Measurements from ENCODE around the gene RAD18. TPM values are rescaled to one million over a fixed set of nuclear protein-coding genes. Genes with fewer than 3 reads are reported as not detected.
A peak's percentile ranks its signal among the peaks of the same experiment; 100 is the strongest.

RAD18 gene
- polyA plus RNA-seq, 12 donors: 4.3 to 12.9 (median 7.4) TPM; not detected in 1

DNA sequence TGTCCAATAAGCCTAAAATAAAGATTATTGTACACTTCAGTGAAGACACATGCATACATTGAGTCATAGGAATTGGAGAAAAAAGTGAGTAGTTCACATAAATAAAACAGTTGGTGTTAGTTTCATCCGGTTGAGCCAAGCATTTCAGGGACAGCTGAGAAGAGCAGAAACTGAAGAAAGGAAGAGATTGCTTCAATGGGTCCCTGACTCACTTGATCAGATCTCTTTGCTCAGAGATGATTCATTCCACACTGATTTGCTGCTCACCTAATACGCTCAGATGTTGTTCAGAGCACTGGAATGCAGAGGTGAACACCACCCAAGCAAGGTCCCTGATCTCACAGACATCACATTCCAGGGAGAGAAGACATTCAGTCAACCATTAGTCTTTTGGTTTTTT is 93.7 kb downstream of the RAD18 start:
- DNase-seq: no peak

DNA sequence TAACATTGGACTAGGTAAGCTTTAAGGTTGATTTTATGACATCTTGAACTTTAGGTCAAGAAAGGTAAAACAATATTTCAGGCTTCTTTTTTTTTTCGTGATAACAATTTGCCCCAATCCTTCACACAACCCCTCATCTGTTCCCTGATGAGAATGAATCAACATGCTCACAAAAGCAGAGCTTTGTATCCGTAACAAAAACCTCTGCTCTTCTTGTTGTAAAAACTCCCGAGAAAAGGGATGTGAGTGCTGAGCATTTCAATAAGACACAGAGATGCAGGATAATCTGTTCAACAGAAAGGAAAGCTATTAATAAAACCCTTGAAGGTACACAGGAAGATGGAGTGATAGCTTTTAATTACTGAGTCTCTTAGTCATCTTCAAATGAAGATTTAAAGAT is 94.3 kb downstream of the RAD18 start:
- no peak for DNase-seq

DNA sequence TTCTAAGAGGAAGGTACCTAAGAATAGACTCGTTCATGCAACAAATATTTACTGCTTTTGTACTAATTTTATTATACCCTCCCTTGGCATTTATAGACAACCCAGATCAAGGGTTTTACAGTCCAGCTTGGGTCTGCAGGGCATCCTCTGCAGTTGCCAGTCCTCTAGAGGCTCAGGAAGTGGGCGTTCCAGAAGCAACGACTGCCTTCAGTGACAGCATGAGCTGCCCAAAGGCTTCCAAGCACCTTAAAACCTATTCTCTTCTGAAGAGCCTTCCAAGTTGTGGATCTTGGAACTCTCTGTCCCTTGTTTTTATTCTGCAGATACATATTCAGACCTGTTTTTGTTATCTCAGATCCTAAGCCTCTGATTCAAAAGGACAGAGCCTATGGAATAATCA is 95.6 kb downstream of the RAD18 start:
- no peak for DNase-seq

DNA sequence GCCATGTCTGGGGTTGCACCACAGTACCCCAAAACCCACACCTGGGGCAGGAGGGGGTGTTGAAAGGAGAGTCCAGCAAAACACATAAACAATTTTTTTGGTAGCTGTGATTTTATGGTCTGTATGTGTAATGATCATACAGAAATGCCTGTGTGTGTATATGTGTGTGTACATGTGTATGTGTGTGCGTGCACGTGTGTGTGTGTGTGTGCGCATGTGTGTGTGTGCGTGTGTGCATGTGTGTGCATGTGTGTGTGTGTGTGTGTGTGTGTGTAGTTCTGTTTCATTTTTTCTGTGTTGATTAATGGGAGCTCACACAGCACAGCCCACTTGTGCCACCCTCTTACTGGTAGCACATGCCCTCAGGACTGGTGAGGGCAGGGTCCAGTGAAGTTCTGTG is 97.6 kb downstream of the RAD18 start:
- no peak for DNase-seq

DNA sequence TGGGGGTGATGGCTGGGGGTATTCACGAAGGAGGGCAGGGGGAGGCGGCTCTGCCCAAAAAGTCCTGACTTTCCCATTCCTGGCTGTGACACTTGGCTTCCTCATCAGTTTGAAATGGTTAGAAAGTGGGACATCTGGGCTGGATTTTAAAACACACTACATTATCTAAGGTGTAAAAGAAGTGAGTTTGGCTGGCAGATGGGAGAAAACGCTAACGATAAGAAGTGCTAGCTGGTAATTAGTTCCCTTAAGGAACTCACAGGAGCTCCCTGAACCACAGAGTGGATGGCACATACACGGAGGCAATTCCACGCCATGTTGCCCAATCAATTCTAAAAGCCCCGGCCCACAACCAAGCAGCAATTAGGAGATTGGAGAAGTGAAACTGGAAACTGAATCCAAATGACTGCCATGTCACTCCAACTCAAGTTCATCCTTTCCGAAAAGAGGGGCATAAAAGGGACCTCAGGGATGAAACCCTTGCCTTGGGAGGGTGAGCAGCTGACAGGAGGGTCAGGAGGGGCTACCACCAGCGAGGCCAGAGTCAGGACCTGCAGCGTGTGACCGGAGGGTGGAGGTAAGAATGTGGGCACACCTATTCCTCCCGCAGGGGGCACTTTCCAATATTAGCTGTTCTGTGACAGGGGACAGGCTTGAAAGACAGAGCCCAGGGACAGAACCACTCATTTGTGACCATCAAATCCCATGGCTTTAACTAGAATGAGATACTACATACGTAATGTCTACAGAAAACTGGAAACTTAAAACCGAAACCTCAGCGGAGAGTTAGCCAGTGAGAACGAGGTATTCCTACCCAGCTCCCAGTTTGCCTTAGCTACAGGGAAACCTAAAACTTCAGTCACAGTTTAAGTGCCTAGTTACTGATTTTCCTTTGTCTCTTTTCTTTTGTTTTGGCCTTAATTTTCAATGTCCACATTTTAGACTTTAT is 98.6 kb downstream of the RAD18 start:
- no peak for DNase-seq

DNA sequence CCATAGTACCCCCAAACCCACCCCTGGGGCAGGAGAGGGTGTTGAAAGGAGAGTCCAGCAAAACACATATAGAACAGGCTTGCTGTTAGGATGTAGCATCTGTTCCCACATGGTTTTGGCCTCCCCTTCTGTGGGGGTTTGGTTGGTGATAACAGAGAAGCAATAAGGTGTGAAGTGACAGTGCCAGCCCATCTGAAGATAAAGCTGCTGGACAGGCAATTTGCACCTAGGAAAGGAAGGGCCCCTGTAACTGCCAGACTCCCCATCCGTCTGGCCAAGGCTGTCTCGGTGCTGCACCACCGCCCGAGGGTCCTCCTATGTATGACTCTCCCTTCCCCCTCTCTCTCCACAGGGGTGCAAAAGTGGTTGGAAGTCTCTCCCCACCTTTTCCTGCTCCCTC is 99.4 kb downstream of the RAD18 start:
- no peak for DNase-seq

DNA sequence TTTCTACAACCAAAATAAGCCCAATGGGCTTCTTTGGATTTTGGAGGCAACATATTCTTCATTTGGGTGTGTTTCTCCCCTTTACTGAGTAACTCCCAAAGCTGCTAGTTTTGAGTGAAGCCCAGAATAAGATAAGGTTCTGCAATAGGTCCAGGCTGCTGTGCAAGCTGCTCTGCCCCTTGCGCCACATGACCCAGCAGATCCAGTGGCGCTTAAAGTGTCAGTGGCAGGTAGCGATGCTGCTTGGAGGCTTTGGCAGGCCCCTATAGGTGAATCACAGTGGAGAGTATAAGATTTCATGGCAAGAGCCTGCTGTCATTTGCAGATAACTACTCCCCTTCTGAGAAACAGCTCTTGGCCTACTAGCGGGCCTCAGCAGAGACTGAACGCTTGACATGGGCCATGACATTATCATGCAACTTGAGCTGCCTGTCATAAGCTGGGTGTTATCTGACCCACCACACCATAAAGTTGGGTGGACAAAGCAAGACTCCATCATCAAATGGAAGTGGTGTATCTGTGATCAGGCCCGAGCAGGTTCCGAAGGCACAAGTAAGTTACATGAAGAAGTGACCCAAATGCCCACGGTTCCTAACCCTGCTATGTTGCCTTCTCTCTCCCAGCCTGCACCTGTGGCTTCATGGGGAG is 105.4 kb downstream of the RAD18 start:
- no peak for DNase-seq

DNA sequence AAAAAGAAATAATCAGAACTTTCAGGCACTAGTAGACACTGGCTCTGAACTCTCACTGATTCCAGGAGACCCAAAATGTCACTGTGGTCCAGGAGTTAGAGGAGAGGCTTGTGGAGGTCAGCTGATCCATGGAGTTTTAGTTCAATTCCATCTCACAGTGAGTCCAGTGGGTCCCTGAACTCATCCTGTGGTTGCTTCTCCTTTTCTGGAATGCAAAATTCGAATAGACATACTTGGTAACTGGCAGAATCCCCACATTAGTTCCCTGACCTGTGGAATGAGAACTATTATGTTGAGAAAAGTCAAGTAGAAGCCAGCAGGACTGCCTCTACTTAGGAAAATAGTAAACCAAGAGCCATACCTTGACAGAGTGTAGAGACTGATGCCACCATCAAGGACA is 106.6 kb downstream of the RAD18 start:
- DNase-seq: no peak

DNA sequence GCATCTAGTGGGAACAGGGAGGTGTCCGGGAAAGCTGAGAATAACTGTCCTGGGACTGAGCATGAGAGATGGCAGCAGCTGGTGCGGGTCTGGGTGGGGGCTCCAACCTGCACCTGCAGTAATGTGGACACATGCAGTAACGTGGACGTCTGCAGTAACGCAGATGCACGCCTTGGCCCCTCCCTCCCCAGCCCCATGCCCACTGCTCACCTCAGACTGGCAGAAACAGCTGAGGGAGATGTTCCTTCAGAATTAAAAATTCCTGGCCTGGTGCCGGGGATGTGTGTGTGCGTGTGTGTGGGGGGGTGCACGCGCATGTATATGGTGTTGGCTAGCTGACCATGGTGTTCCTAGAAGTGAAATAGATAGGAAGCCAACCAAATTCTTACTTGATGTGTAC is 107.2 kb downstream of the RAD18 start:
- DNase-seq: peak; percentile 43

DNA sequence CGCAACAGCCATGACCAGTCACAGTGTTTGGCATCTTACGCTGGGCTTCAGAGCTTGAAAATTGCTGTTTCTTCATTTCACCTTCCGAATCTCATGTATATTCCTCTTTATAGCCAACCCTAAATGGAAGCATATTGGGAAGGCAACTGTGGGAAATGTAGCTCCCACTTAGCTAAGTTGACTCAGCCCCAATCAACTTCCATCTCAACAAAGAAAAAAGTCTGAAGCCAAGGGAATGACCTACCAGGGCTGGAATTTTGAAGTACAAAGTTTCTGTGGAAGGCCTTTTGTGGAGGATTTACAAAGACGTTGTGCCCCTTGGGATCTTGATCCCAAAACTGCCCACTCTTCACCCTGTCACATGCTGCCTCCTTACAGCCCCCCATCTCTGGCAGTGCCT is 108.6 kb downstream of the RAD18 start:
- DNase-seq: no peak

DNA sequence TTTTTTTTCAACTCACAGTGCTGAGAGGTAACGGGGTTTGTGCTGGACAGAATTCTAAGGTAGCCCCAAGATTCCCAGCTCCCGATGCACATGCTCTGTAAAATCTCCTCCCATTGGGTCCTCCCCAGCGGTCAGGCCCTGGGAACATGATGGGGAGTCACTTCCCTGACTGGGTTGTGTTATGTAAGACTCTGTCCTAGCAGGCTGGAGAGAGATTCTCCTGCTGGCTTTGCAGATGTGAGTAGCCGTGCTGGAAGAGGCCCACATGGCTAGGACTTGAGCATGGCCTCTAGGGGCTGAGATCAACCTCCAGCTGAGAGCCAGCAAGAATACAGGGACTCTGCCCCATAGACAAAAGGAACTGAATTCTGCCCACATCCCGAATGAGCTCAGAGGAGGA is 110.2 kb downstream of the RAD18 start:
- DNase-seq: no peak

DNA sequence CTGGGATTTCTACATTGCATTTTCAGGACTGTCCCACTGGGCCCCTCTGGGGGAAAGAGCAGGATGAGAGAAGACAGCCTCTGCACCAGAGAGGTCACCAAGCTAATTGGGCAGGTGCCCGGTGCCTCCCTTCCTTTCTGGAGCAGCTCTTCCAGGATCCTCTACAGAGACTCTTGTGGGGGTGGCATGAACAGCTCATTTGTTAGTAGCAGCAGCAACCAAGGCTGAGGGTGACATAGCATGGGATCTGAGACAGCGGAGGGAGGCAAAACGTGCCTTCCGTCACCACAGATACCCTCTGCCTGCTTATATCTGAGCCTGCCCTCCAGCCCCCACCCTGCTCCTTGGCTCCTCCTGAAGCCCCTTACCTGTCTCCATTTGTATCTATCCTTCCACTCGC is 110.8 kb downstream of the RAD18 start:
- no peak for DNase-seq

DNA sequence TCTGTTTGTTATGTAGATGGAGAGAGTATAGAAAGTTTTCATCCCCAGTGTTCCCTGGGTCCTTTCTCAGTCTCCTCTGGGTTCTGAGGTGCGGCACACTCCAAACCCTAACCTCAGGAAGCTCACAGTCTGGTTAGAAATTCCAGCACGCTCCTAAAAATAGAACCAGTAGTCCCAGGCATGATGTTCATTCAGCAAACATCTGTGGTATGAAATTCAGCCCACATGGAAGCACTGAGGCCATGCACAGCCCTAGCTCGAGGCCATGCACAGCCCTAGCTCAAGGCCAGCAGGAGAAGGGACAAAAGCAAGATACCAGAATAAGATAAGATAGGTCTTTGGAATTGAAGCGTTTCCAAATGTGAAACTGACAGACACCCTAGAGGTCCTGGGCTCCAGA is 111.6 kb downstream of the RAD18 start:
- DNase-seq: no peak

DNA sequence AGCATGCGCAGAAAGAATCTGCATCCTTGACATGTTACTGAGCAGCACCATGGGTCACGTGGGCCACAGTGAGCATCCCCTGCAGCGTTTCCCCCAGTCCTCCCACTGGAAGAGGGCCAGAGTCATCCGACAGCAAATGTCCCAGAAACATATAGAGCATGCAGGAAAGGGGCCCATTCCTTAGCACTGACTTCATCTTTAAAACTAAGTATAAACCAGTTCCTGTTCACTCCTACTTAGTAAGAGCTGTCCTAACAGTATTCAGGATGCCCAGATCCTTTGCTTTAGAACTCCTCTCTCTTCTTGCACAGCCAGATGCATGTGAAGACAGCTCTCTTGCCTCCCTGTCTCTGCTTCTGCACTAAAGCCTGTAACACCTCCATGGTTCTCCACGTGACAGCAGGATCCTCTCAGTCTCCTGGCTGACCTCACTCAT is 114.6 kb downstream of the RAD18 start:
- DNase-seq: no peak

DNA sequence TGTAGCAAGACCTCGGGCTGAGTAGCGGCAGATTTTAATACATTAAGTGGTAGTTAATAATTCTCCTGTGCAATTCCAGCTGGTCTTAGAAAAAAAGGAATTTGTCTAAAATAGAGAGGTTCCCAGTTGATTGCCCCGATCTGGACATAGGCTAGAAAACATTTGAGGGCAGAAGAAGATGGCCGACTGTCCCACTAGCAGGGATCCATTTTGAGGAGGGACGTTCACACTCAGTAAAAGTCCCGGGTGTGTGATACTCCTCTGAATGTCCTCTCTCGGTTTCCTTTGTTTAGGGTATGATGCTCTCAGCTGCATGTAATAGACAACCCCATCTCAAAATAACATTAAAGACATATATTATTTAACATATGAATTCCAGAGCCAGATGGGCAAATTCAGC is 116.0 kb downstream of the RAD18 start:
- DNase-seq: no peak

DNA sequence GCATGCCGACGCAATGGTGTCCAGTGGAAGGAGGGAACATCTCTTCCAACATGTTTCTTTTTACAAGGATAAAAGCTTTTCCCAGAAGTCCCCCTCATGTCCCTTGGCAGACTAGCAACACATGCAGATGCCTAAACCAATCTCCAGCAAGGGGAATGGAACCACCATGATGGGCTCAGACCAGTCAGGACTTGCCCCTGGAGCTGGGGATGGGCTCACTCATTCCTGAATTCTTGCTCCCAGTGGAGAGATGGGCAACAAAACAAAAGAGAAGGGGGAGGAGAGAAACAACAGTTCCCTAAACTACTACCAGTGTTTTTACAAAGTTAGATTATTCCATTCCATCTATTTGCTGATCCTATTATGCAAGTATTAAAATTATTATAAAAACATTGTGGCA is 117.1 kb downstream of the RAD18 start:
- no peak for DNase-seq

DNA sequence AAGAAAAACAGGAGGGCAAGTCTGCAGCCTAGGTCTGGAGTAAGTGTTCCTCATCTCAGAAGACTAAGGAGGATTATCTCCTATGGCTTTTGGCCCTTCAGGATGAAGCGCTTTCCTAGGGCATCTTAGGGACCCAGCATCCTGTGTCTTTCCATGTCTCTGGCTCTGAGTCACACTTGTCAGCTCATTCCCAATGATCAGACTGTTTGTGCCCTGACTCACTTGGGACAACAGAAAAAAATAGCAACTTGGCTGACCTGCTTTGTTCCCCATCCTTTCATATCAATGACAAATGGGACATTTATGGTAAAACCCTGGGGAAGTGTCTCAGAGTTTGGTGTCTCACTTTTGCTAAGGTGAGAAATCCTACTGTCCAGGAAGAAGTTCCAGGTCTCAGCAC is 117.6 kb downstream of the RAD18 start:
- DNase-seq: no peak

DNA sequence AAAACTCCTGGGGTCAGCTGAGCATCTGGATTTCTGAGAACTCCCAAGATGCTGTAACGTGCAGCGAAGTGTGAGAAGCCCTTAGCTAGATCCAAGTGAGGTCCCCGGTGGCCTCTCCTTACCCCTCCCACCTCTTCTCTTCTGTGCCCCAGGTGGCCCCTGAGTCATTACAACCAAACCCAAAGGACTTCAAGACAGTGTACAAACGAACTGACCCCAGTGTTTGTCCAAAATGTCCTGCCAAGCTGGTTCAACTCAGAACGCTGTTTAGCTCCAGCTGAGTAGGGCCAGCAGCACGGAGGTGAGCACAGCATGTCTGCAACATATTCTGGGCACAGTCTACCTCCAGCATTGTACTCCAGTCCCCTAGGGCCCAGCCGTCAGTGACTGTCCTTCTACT is 119.9 kb downstream of the RAD18 start:
- DNase-seq: no peak

DNA sequence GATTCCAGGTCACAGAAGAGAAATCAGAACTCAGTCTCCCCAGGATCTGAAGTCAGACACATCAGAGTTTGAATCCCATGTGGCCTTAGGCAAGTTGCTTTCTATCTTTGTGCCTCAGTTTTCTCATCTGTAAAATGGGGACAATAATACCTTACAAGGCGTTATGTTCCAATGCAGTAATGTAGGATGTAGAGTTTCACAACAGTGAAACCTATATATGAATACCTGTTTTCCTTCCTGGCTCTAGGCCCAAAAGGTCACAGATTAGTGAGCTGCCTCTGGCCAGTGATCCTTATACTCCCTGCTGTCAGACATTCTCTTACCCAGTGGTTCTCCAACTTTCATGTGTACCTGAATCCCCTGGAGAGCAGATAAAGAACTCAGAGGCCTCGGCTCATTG is 121.0 kb downstream of the RAD18 start:
- no peak for DNase-seq

DNA sequence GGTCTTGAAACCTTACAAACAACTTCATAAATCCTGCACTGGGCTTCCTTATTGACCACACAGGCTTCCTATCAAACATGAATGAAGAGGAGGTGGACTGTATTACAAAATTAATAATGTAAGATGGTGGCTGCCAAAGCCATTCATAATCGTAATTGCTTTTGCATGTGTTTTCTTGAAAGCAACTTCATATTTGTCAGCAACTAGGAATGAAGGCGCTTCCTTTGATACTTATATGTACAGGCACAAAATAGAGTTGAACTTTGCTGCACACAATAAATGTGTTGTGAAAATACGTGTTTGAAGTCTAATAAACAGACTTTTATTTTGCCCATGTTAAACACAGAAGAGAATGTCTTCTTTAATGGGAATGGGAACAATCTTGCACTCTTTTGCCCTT is 121.8 kb downstream of the RAD18 start:
- no peak for DNase-seq

DNA sequence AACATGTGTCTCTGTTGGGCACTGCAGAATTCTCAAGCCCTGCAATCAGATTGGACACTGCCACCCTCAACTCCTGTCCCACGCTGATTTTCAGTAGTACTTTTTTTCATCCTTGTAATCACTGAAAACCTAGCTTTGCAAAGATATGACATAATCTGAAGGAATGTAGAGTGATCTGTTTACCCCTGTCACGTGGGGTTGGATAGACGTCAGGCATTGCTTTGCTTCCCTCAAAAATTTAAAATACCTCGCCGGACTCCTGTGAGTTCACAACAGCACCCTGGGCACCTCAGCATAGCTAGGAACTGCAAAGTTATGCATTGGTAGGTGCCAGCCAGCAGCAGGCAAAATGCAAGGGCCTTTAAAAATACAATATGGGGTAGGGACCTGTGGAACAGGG is 122.7 kb downstream of the RAD18 start:
- no peak for DNase-seq

DNA sequence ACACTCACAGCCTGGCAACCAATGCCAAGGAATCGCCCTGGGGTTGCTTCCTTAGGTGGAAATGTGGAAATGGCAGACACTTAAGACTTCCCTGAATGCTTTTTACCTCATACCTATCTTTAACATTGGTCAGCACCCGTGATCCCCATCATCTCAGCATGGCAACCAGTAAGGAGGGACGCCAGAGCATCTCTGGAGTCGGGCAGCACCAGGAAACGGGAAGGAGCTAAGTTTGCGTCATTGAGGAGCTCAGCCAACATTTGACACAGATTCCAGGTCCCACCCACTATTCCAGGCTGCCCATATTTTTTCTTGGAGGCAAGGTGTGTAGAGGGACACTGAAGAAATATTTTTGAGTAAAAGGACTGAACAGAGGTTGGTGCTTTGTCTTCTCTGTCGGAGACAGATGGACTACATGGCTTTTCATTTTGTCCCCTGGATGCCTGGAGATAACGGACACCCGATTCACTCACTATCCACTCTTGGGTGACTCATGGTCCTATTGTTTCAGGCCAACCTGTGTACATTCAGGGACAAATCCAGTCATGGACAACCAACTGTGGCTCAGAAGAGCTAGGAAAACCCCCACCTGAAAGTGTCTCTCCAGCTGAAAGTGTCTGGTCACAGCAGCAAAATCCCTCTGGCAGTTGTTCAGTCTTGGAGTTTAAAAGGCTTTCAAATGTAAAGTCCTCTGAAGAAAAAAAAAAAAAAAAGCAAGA is 123.5 kb downstream of the RAD18 start:
- no peak for DNase-seq

Measured in muscle of arm (tissue), 12 donors.